ENCODE results near the gene AGPAT4.
"Not testable (repeated sequence)": the region's sequence is repeated elsewhere in the genome, so short reads cannot be mapped to it uniquely, and the experiment has no call there.

Gene AGPAT4

GRCh38 chr6:161273752-161274487 is at the start of gene AGPAT4:
Gene AGPAT4, minus strand, starts transcription at chr6:161274061. Its CDS starts 41,848 bp downstream, at chr6:161232213.
- peak; percentile 52 for DNase-seq

- DNase-seq, result no peak
These were observed 45.4 kb upstream of the AGPAT4 start for GRCh38 chr6:161319231-161319630.

- no peak for DNase-seq
These were observed 44.6 kb upstream of the AGPAT4 start for GRCh38 chr6:161318456-161318855.

GRCh38 chr6:161316531-161316930 is 42.7 kb upstream of the AGPAT4 start:
- DNase-seq, result no peak

GRCh38 chr6:161315246-161315917 is 41.5 kb upstream of the AGPAT4 start:
- DNase-seq, result not testable (repeated sequence)

- DNase-seq, result not testable (repeated sequence)
These were observed 40.8 kb upstream of the AGPAT4 start for GRCh38 chr6:161314541-161315245.

- no peak for DNase-seq
These were observed 40.2 kb upstream of the AGPAT4 start for GRCh38 chr6:161313940-161314509.

- not testable (repeated sequence) for DNase-seq
These were observed 39.6 kb upstream of the AGPAT4 start for GRCh38 chr6:161313475-161313874.

- DNase-seq, result not testable (repeated sequence)
These were observed 35.9 kb upstream of the AGPAT4 start for GRCh38 chr6:161309774-161310173.

GRCh38 chr6:161308075-161308655 is 34.3 kb upstream of the AGPAT4 start:
- no peak for DNase-seq

GRCh38 chr6:161305860-161306259 is 32.0 kb upstream of the AGPAT4 start:
- no peak for DNase-seq

- no peak for DNase-seq
These were observed 29.9 kb upstream of the AGPAT4 start for GRCh38 chr6:161303628-161304340.

GRCh38 chr6:161302949-161303348 is 29.1 kb upstream of the AGPAT4 start:
- DNase-seq, result no peak

- no peak for DNase-seq
These were observed 27.5 kb upstream of the AGPAT4 start for GRCh38 chr6:161301338-161301737.

- no peak for DNase-seq
These were observed 27.0 kb upstream of the AGPAT4 start for GRCh38 chr6:161300823-161301222.

GRCh38 chr6:161299726-161300125 is 25.9 kb upstream of the AGPAT4 start:
- DNase-seq, result no peak

- DNase-seq, result no peak
These were observed 21.9 kb upstream of the AGPAT4 start for GRCh38 chr6:161295784-161296183.

- DNase-seq, result no peak
These were observed 18.9 kb upstream of the AGPAT4 start for GRCh38 chr6:161292650-161293281.

GRCh38 chr6:161292145-161292544 is 18.3 kb upstream of the AGPAT4 start:
- no peak for DNase-seq

- DNase-seq, result no peak
These were observed 16.9 kb upstream of the AGPAT4 start for GRCh38 chr6:161290751-161291150.

GRCh38 chr6:161284653-161285052 is 10.8 kb upstream of the AGPAT4 start:
- no peak for DNase-seq

- no peak for DNase-seq
These were observed 7.2 kb upstream of the AGPAT4 start for GRCh38 chr6:161281092-161281491.
